Measurements from ENCODE around the gene TPSD1.

- no peak for TF ChIP-seq CTCF (IDR thresholded peaks at IDR 0.05 in 2 of 3, conservative IDR thresholded peaks at IDR 0.05 in 1 of 3; ENCODE audit: control insufficient read depth in 2 of 3, extremely low read depth in 1 of 3, insufficient read depth in 1 of 3, low read depth in 3 of 3, low read length in 3 of 3)
- no peak for TF ChIP-seq HDAC2 (IDR thresholded peaks at IDR 0.05)
- TF ChIP-seq REST (IDR thresholded peaks at IDR 0.05; ENCODE audit: low read depth, low read length) = no peak
- no peak for TF ChIP-seq EP300 (IDR thresholded peaks at IDR 0.05; ENCODE audit: borderline replicate concordance in 1 of 2, control insufficient read depth in 1 of 2, low read depth in 2 of 2, low read length in 2 of 2)
- no peak for TF ChIP-seq ZBTB4 (CRISPR knock-in tag; IDR thresholded peaks at IDR 0.05)
- no peak for TF ChIP-seq EZH2 (IDR thresholded peaks at IDR 0.05; ENCODE audit: borderline replicate concordance, control insufficient read depth, low read depth, low read length)
- TF ChIP-seq MAX (IDR thresholded peaks at IDR 0.05; ENCODE audit: low read depth, low read length) = no peak
- no peak for TF ChIP-seq GABPA (IDR thresholded peaks at IDR 0.05; ENCODE audit: low read depth)
- TF ChIP-seq TAF1 (IDR thresholded peaks at IDR 0.05; ENCODE audit: borderline replicate concordance, low read depth, low read length) = no peak
- TF ChIP-seq ZNF274 (IDR thresholded peaks at IDR 0.05; ENCODE audit: insufficient read depth, insufficient read length) = no peak
- TF ChIP-seq NFIC (IDR thresholded peaks at IDR 0.05; ENCODE audit: low read depth, low read length) = no peak
- no peak for TF ChIP-seq CHD1 (IDR thresholded peaks at IDR 0.05; ENCODE audit: low read depth, low read length)
- no peak for TF ChIP-seq SIX5 (IDR thresholded peaks at IDR 0.05; ENCODE audit: low read depth, low read length, severe bottlenecking)
- TF ChIP-seq CBX5 (IDR thresholded peaks at IDR 0.05; ENCODE audit: low read depth) = no peak
Observed at GRCh38 chr16:1213796-1214372, 42.0 kb upstream of the TPSD1 start.
